NCI-H524 (cell line): Measurements from ENCODE around the gene TNFRSF21.
"Not testable (repeated sequence)": the region's sequence is repeated elsewhere in the genome, so short reads cannot be mapped to it uniquely, and the experiment has no call there.

Experiments
- DNase-seq, 2 experiments: peaks; one replicate each; lab custom pipeline; 2025; lab: John Stamatoyannopoulos, UW

Gene TNFRSF21

GRCh38 chr6:47321577-47321976 is 11.9 kb upstream of the TNFRSF21 start:
- DNase-seq = no peak

DNA sequence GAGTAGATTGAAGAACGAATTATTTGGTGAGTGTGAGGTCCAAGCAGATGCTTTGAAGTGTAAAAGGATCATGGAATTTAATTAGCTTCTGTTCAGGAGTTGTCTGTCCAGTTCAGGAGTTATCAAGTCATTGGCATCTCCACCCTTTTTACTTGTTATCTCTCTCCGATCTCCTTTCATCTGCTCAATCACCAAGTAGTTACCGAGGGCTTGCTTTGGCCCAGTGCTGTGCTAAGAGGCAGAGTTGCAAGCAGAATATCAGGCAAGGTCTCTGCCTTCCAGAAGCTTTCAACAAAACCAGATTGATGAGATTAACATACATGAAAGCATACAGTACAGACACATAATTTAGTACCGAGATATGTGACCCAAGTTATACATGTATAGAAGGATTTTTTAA is 10.2 kb upstream of the TNFRSF21 start:
- no peak for DNase-seq

DNA sequence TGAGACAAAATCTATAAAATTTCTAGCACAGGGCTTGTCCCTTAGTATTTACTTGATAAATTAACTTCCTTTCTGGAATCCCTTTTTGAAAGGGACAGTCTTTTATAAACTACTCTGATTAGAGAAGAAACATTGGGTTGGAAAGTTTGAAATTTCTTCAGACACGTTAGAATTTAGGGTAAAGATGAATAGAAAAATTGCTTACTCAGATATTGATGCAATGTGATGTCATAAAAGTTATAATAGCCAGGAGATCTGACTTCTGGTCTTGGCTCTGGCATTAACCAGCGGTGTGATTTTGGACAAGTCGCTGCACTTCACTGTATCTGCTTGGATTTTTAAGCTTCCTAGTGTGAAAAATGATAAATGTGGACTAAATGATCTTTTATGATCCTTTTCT is 9.7 kb upstream of the TNFRSF21 start:
- no peak for DNase-seq

- DNase-seq = peak; percentile 10 to 59
Observed at GRCh38 chr6:47318236-47318989, 8.7 kb upstream of the TNFRSF21 start.

- not testable (repeated sequence) for DNase-seq
Observed at GRCh38 chr6:47315181-47315580, 5.5 kb upstream of the TNFRSF21 start.

GRCh38 chr6:47310131-47310480 is 401 bp upstream of the TNFRSF21 start:
- DNase-seq = no peak

DNA sequence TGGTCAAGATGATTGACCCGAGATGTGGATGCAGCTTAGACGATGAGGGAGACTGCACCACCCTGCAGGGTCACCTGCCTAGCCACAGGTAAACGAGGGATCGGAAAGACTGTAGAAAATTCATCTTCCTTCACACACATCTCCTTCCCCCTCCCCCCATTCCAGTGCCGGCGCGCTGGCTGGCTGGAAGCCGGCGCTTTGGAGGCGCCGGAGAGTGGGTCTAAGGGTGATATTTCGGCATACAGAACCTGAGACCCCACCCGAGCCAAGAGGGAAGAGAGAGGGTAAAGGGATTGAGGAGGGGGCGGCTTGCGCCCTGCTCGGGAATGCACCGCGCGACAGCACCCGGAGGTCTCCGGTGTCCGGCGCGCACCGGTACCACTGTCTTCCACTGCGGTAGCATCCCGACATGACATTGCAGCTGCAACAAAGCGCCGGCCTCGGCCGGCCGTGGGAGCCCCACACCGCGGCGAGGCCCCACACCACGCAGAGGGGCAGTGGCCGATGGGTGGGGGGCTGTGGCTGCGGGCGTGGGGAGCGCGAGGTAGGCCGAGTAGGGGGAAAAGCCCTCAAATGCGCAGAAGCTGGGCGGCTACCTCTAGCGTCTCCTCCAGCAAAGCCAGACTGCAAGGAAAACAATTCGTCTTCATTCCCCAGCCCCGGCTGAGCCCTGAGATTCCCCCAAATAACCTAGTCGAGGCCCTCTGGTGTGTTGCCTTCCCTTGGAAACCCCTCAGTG is 984 bp downstream of the TNFRSF21 start:
- DNase-seq = peak; percentile 30 to 48

GRCh38 chr6:47308198-47308517 is 1.5 kb downstream of the TNFRSF21 start:
- DNase-seq = no peak

DNA sequence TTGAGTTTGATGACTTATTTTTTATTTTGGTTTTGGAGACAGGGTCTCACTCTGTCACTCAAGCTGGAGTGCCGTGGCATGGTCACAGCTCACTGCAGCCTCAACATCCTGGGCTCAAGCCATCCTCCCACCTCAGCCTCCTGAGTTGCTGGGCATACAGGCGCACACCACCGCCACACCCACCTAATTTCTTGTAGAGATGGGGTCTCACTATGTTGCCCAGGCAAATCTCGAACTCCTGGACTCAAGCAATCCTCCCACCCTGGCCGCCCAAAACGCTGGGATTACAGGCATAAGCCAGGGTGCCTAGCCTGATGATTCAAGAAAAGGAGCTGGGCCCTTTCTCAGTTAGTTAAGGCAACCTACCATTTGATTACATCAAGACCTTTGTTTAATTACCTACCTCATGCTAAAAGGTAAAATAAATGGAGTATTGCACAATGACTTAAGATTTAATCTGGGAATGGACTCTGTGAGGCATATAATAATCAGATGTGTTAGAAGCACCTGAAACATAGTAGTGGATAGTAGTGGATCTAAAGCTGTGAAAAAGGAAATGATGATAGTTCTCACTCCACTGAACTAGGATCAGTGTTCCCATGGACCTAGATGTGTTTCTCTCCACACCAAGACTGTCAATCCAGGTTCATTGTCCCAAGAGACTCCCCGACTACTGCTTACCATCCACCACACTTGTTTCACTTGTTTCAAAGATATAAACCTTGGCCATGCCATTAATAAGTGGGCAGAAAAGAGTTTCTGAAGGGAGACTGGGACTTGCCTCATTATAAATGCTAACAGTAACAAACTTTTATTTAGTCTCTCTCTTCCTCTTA is 2.1 kb downstream of the TNFRSF21 start:
- DNase-seq = no peak

DNA sequence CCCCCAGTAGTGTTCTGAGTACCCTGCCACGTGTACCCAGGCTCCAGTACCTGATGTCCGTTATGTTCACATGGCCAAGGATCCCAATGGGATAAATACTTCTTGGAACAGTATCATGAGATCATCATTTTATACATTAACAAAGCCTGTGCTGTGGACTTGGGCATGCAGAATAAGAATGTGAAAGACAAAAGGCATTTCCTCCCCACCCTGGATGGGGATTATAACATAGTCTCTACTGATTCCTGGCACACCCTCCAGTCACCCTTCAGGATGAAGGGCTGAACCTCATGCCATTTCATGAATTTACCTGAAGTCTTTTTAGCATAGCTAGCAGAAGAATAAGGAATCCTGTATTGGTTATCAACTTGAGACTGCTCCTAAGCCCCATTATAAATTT is 2.8 kb downstream of the TNFRSF21 start:
- no peak for DNase-seq

- DNase-seq = no peak
Observed at GRCh38 chr6:47303861-47304260, 5.8 kb downstream of the TNFRSF21 start.

GRCh38 chr6:47303342-47303741 is 6.4 kb downstream of the TNFRSF21 start:
- no peak for DNase-seq

- no peak for DNase-seq
Observed at GRCh38 chr6:47302043-47302442, 7.7 kb downstream of the TNFRSF21 start.

- DNase-seq = no peak
Observed at GRCh38 chr6:47301441-47301840, 8.3 kb downstream of the TNFRSF21 start.

DNA sequence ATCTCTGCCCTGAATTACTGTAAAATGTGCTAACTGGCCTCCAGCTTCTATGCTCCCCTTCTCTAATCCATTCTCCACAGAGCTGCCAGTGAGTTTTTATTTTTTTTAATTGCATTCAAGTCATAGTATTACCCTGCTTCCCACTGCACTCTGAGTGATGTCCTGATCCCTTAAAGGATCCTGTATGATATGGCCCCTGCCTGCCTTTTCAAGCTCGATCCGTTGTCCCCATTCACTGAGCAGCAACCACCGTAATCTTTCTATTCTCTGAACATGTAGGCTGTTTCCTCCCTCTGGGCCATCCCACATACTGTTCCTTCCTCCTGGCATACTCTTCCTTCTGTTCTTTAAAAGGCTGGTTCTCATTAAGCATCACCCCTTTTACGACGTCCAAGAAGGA is 9.3 kb downstream of the TNFRSF21 start:
- DNase-seq = no peak

- no peak for DNase-seq
Observed at GRCh38 chr6:47299965-47300364, 9.7 kb downstream of the TNFRSF21 start.

DNA sequence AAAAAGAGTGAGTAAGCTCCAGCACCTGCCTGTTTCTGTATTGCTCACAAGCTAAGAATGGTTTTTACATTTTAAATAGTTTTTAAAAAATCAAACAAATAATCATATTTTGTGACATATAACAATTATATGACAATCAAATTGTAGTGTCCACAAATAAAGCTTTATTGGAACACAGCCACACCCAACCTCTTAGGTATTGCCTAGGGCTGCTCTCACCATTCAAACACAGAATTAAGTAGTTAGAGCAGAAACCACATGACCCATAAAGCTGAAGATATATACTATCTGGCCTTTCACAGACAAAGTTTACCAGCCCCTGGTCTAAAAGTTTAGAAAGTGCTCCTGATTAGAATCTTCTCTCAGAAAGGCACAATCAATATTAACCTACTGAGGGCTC is 11.2 kb downstream of the TNFRSF21 start:
- no peak for DNase-seq

- no peak for DNase-seq
Observed at GRCh38 chr6:47294990-47295389, 14.7 kb downstream of the TNFRSF21 start.

GRCh38 chr6:47292944-47293343 is 16.8 kb downstream of the TNFRSF21 start:
- DNase-seq = no peak

- DNase-seq = no peak
Observed at GRCh38 chr6:47292027-47292426, 17.7 kb downstream of the TNFRSF21 start.

GRCh38 chr6:47290124-47290834 is 19.4 kb downstream of the TNFRSF21 start:
- no peak for DNase-seq
